GM12873 (cell line): ENCODE data around the gene FANK1.

Experiments used
- CTCF ChIP-seq: IDR thresholded peaks from 2 replicates; pipeline ENCODE4 v1.5.1; 2012; ENCODE audit warnings: low read depth, mild to moderate bottlenecking, moderate library complexity, low read length, control low read depth; ENCODE audit not compliant: insufficient read depth; ENCODE audit errors: missing control alignments

FANK1 gene

GRCh38 chr10:126058104-126058503 is 161.7 kb downstream of the FANK1 start:
- no peak for TF ChIP-seq CTCF

GRCh38 chr10:126058507-126058906 is 162.1 kb downstream of the FANK1 start:
- TF ChIP-seq CTCF, result no peak
